H1 (cell line): ENCODE measurements around the gene SLC6A19. TPM values are rescaled to one million over a fixed set of nuclear protein-coding genes. Genes with fewer than 3 reads are reported as not detected.

Source experiments
- BCL11A ChIP-seq, 2 experiments: IDR thresholded peaks; one replicate each; pipeline ENCODE4 v1.6.1; 2011; ENCODE audit warnings: low read depth in 2 of 2, low read length in 2 of 2, mild to moderate bottlenecking in 2 of 2
- BRCA1 ChIP-seq: IDR thresholded peaks from 2 replicates; pipeline ENCODE4 v1.6.1; 2012; ENCODE audit warnings: low read depth, low read length, improper control_type of control experiment
- CEBPB ChIP-seq: IDR thresholded peaks from 2 replicates; pipeline ENCODE4 v1.6.1; 2012; ENCODE audit warnings: low read depth, low read length
- CTBP2 ChIP-seq: IDR thresholded peaks from 2 replicates; pipeline ENCODE4 v1.7.0; 2011; ENCODE audit warnings: borderline replicate concordance, mild to moderate bottlenecking, moderate library complexity, mixed read lengths, low read length; ENCODE audit not compliant: insufficient read depth, insufficient read length
- EGR1 ChIP-seq: IDR thresholded peaks from 2 replicates; pipeline ENCODE4 v1.6.1; 2011; ENCODE audit warnings: low read depth, low read length, borderline replicate concordance
- FOSL1 ChIP-seq: IDR thresholded peaks from 2 replicates; pipeline ENCODE4 v1.6.1; 2011; ENCODE audit warnings: mild to moderate bottlenecking, low read depth, low read length, moderate library complexity; ENCODE audit not compliant: insufficient read depth
- JUN ChIP-seq: IDR thresholded peaks from 2 replicates; pipeline ENCODE4 v1.6.1; 2011; ENCODE audit warnings: low read depth, mild to moderate bottlenecking, improper control_type of control experiment, low read length
- POU5F1 ChIP-seq: IDR thresholded peaks from 2 replicates; pipeline ENCODE4 v1.6.1; 2011; ENCODE audit warnings: low read depth, mild to moderate bottlenecking, low read length, moderate library complexity
- RAD21 ChIP-seq, 2 experiments: IDR thresholded peaks in 1 of 2; conservative IDR thresholded peaks in 1 of 2; 2 replicates each; pipeline ENCODE4 v1.6.1; 2011; ENCODE audit warnings: low read depth in 2 of 2, low read length in 2 of 2, improper control_type of control experiment in 1 of 2, inconsistent platforms in 1 of 2, mild to moderate bottlenecking in 1 of 2, moderate library complexity in 1 of 2
- SP4 ChIP-seq: IDR thresholded peaks from 2 replicates; pipeline ENCODE4 v1.6.1; 2012; ENCODE audit warnings: low read length, inconsistent platforms
- SUZ12 ChIP-seq: fragments of 200-600 bp; sonication (generic); IDR thresholded peaks from 2 replicates; pipeline ENCODE4 v1.6.1; 2012; ENCODE audit warnings: mild to moderate bottlenecking, inconsistent platforms, low read length, moderate library complexity, mixed read lengths
- polyA plus RNA-seq, 7 experiments: library from polyadenylated mRNA; depleted of rRNA in 3 of 7; stranded (reverse) in 5 of 7; unstranded in 2 of 7; fragments of >200 nt in 5 of 7; fragments of 200-250 nt in 2 of 7; gene quantifications; 1 replicate in 5 of 7; 2 replicates in 1 of 7; 4 replicates in 1 of 7; pipeline versions ENCODE4 v1.2.1 to v1.2.3, GENCODE V29; 2011 to 2013; ENCODE audit warnings: missing spikeins in 2 of 7, mixed read lengths in 2 of 7
- total RNA-seq: library from RNA; stranded (reverse); fragmentation: NEBNext Ultra II Directional; extraction: Animal tissue kit (Norgen Biotek cat#: 25700); gene quantifications from 2 replicates; pipeline ENCODE4 v1.2.1, GENCODE V29; 2021
- TF ChIP-seq, protein P1 (sequence below): fragments of 300-600 bp; sonication (generic); IDR thresholded peaks from 2 replicates; pipeline ENCODE4 v1.7.1; 2012; ENCODE audit warnings: low read length, moderate library complexity, mild to moderate bottlenecking, inconsistent platforms; ENCODE audit not compliant: insufficient replicate concordance

The SLC6A19 gene
- total and polyA plus RNA-seq, 2 of the 8 experiments (the other 6 are each of a cell fraction or from before 2014, with no cell fraction given) = 0.02 TPM; not detected in 1

DNA sequence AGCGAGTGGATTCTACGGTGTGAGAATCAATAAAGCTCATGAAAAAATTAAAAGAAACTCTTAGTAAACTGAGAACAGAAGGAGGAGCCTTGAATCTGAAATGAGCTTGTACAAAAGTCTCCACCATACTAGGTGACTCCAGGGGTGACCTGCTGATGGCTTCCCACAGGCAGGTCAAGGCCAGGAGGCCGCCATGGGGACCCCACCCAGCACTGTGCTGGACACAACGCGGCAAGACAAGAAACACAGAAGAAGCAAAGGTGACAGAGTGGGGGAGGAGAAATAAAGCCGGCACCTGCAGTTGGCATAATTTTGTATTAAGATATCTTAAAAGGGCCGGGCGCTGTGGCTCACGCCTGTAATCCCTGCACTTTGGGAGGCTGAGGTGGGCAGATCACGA, 12.1 kb upstream of the SLC6A19 start (continued):
- TF ChIP-seq, protein P1, sequence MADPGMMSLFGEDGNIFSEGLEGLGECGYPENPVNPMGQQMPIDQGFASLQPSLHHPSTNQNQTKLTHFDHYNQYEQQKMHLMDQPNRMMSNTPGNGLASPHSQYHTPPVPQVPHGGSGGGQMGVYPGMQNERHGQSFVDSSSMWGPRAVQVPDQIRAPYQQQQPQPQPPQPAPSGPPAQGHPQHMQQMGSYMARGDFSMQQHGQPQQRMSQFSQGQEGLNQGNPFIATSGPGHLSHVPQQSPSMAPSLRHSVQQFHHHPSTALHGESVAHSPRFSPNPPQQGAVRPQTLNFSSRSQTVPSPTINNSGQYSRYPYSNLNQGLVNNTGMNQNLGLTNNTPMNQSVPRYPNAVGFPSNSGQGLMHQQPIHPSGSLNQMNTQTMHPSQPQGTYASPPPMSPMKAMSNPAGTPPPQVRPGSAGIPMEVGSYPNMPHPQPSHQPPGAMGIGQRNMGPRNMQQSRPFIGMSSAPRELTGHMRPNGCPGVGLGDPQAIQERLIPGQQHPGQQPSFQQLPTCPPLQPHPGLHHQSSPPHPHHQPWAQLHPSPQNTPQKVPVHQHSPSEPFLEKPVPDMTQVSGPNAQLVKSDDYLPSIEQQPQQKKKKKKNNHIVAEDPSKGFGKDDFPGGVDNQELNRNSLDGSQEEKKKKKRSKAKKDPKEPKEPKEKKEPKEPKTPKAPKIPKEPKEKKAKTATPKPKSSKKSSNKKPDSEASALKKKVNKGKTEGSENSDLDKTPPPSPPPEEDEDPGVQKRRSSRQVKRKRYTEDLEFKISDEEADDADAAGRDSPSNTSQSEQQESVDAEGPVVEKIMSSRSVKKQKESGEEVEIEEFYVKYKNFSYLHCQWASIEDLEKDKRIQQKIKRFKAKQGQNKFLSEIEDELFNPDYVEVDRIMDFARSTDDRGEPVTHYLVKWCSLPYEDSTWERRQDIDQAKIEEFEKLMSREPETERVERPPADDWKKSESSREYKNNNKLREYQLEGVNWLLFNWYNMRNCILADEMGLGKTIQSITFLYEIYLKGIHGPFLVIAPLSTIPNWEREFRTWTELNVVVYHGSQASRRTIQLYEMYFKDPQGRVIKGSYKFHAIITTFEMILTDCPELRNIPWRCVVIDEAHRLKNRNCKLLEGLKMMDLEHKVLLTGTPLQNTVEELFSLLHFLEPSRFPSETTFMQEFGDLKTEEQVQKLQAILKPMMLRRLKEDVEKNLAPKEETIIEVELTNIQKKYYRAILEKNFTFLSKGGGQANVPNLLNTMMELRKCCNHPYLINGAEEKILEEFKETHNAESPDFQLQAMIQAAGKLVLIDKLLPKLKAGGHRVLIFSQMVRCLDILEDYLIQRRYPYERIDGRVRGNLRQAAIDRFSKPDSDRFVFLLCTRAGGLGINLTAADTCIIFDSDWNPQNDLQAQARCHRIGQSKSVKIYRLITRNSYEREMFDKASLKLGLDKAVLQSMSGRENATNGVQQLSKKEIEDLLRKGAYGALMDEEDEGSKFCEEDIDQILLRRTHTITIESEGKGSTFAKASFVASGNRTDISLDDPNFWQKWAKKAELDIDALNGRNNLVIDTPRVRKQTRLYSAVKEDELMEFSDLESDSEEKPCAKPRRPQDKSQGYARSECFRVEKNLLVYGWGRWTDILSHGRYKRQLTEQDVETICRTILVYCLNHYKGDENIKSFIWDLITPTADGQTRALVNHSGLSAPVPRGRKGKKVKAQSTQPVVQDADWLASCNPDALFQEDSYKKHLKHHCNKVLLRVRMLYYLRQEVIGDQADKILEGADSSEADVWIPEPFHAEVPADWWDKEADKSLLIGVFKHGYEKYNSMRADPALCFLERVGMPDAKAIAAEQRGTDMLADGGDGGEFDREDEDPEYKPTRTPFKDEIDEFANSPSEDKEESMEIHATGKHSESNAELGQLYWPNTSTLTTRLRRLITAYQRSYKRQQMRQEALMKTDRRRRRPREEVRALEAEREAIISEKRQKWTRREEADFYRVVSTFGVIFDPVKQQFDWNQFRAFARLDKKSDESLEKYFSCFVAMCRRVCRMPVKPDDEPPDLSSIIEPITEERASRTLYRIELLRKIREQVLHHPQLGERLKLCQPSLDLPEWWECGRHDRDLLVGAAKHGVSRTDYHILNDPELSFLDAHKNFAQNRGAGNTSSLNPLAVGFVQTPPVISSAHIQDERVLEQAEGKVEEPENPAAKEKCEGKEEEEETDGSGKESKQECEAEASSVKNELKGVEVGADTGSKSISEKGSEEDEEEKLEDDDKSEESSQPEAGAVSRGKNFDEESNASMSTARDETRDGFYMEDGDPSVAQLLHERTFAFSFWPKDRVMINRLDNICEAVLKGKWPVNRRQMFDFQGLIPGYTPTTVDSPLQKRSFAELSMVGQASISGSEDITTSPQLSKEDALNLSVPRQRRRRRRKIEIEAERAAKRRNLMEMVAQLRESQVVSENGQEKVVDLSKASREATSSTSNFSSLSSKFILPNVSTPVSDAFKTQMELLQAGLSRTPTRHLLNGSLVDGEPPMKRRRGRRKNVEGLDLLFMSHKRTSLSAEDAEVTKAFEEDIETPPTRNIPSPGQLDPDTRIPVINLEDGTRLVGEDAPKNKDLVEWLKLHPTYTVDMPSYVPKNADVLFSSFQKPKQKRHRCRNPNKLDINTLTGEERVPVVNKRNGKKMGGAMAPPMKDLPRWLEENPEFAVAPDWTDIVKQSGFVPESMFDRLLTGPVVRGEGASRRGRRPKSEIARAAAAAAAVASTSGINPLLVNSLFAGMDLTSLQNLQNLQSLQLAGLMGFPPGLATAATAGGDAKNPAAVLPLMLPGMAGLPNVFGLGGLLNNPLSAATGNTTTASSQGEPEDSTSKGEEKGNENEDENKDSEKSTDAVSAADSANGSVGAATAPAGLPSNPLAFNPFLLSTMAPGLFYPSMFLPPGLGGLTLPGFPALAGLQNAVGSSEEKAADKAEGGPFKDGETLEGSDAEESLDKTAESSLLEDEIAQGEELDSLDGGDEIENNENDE = no peak
- TF ChIP-seq FOSL1 (no peak), JUN (no peak), CEBPB (no peak), SP4 (no peak), RAD21 (IDR thresholded peaks at IDR 0.05 in 1 of 2, conservative IDR thresholded peaks at IDR 0.05 in 1 of 2; ENCODE audit: low read depth in 2 of 2, low read length in 2 of 2) (no peak), SUZ12 (no peak), CTBP2 (no peak), BRCA1 (no peak), POU5F1 (no peak), EGR1 (no peak), BCL11A (IDR thresholded peaks at IDR 0.05; ENCODE audit: low read depth in 2 of 2, low read length in 2 of 2) (no peak)
- TF ChIP-seq, all 59 proteins: peak for 0
